Kidney capillary endothelial cell (primary cell): ENCODE measurements around the gene ATP8B3.
"Not testable (repeated sequence)": the region's sequence is repeated elsewhere in the genome, so short reads cannot be mapped to it uniquely, and the experiment has no call there.

Experiments used
- DNase-seq: peaks from one replicate; pipeline ENCODE4 v3.0.0-alpha.2; 2018; ENCODE audit warnings: low spot score

Gene ATP8B3

GRCh38 chr19:1768918-1769644 lies 43.0 kb downstream of the ATP8B3 start:
- DNase-seq, result no peak

- no peak for DNase-seq
Measured at GRCh38 chr19:1768248-1768647, 43.8 kb downstream of the ATP8B3 start.

DNA sequence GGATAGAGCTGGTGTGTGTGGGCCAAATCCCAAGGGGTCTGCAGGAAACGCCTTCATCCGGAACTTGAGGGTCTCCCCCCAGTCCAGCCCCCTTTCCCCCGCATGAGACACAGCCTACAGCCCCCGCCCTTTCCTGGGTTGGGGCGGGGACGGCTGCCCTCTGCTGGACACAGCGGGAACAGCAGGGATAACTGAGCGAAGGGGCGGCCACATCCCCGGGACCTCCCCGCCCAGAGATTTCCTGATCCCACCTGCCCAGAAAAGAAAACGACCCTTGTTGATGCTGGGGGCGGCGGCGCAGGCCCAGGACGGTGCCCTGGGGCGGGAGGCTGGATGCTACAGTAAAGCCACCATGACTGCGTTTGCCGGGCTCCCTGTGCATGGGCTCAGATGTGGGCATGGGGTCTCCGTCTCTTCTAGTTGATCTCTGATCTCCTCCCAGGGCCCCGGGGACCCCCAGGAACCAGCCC lies 44.6 kb downstream of the ATP8B3 start:
- DNase-seq, result no peak

GRCh38 chr19:1766800-1767352 lies 45.2 kb downstream of the ATP8B3 start:
- DNase-seq, result no peak

GRCh38 chr19:1765904-1766799 lies 45.9 kb downstream of the ATP8B3 start:
- no peak for DNase-seq

DNA sequence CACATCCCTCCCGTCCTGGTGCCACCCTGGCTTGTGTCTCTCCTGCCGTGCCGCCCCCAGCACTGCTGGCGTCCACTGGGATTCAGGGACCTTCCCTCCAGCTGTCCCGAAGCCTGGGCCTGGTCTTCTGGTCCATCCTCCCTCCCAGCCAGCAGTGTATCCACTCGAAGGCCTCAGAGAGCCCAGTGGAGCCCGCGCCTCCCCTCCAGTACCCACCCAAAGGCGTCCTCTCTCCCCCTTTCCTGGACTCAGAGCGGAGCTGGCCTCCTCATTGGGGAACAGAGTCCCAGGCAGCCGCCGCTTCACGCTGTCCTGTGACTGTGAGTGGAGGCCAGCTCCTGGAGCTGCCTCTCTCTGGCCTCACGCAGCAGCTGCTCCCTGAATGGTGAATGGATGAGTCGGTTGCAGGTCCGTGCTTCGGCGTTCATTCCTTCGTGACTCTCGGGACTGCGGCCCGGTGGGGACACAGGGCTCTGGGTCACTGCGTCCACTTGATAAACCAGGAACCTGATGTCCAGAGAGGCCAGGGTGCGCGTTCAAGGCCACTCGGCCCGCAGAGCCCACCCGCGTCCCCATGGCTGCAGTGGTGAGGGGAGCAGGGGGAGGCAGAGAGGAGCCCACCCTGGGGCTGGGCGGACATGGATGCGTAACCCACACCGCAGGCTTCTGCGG lies 46.7 kb downstream of the ATP8B3 start:
- no peak for DNase-seq

- no peak for DNase-seq
Measured at GRCh38 chr19:1764729-1765128, 47.3 kb downstream of the ATP8B3 start.

GRCh38 chr19:1763648-1764639 lies 48.1 kb downstream of the ATP8B3 start:
- DNase-seq, result no peak

- no peak for DNase-seq
Measured at GRCh38 chr19:1762243-1763117, 49.6 kb downstream of the ATP8B3 start.

GRCh38 chr19:1761528-1762242 lies 50.4 kb downstream of the ATP8B3 start:
- DNase-seq, result no peak

DNA sequence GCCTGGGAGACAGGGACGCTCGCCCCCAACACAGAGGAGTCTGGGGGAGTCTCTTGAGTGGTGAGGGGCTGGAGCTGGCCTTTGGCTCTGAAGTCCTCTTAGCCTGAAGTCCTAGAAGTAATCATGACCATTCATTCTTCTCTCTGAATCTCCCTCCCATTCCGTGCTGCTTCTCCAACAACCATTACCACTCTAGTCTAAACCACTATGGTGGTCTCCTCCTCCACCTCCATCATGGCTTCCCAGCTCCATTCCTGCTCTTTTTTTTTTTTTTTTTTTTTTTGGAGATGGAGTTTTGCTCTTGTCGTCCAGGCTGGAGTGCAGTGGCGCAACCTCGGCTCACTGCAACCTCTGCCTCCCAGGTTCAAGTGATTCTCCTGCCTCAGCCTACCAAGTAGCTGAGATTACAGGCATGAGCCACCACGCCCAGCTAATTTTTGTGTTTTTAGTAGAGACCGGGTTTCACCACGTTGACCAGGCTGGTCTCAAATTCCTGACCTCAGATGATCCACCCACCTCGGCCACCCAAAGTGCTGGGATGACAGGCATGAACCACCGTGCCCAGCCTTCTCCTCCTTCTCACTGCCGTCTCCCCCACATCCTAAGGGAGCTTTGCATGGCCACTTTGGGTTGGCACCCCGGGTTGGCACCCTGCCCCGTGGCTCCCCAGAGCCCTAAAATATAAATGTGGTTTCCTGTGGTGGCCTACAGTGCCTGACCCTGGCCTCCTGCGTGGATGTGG lies 51.1 kb downstream of the ATP8B3 start:
- not testable (repeated sequence) for DNase-seq

DNA sequence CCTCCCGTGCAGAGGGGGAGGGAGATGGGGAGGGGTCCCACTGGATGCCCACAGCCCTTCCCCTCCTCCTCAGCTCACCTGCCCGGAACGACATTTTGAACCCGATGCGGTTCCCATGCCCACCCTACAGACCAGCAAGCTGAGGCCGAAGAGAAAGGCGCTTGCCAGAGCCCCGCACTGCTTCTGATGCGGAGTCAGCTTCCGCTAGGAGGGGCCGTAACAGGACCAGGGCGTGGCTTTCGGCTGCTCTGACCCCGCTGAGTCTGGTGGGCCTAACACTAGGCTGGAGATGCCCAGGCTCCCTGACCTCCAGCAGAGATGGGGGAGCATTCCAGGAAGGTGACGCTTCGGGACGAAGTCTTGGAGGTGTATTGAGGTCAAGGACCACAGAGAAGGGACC lies 52.1 kb downstream of the ATP8B3 start:
- no peak for DNase-seq

DNA sequence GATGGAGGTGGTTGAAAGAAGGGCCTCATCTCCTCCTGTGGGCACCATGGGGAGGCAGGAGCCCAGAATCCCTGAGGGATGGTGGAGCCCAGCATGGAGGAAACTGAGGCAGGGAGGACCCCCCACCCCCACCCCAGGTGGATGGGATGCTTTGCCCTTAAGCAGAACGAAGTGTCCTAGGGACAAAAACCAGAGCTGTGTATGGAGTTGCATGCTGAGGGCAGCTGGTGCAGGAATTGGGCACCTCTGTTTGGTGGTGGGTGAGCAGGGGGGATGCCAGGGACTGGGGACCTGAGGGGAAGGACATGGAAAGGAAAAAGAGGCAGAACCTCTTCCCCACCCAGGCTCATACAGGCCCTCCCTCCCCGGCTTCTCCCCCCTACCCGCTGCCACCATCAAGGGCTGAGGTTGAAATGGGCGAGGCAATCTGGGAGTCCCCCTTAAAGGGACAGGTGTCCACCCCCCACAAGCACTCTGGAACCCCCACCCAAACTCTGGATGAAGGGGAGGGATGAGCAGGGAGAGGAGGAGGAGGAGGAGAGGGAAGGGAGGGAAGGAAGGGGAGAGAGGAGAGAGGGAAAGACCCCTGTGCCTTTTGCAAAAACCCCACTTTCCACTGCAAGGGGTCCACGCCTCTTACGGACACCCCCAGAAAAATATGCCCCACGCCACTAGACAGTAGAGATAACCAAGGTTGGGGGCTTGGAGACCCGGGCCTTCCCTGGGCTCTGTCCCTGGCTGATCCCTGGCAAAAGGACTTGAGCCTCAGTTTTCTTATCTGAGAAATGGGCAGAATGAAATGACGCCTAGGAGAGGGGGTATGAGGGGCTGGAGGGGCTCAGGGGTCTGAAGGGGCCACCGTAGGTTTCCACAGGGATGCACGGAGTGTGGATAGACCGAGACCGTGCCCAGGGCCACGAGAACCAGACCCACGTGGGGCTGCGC lies 52.8 kb downstream of the ATP8B3 start:
- DNase-seq, result no peak

DNA sequence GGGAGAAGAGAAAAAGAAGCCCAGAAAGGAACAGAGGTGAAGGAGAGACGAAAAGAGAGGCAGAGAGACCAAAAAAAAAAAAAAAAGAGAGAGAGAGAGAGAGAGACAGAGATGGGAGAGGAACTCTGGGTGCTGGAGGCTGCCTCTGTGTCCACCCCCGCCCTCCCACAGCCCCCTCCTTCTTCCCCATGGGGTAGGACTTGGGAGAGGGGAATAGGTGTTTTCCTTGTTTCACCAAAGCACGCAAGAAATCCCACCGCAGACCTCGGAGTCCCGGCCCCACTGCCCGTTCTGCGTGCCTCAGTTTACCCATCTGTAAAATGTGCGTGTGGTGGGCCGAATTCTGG lies 53.9 kb downstream of the ATP8B3 start:
- DNase-seq, result no peak

GRCh38 chr19:1757468-1758230 lies 54.4 kb downstream of the ATP8B3 start:
- DNase-seq, result no peak

- DNase-seq, result no peak
Measured at GRCh38 chr19:1756705-1757465, 55.2 kb downstream of the ATP8B3 start.
